HG03432 (cell line): ENCODE results near the gene CDH6.

ENCODE experiments used
- ATAC-seq: cut with Tn5 transposase; IDR thresholded peaks from one replicate; pipeline ENCODE4 v1.9.1; 2021; ENCODE audit warnings: mild to moderate bottlenecking, moderate library complexity; ENCODE audit not compliant: unreplicated experiment

The CDH6 gene

DNA sequence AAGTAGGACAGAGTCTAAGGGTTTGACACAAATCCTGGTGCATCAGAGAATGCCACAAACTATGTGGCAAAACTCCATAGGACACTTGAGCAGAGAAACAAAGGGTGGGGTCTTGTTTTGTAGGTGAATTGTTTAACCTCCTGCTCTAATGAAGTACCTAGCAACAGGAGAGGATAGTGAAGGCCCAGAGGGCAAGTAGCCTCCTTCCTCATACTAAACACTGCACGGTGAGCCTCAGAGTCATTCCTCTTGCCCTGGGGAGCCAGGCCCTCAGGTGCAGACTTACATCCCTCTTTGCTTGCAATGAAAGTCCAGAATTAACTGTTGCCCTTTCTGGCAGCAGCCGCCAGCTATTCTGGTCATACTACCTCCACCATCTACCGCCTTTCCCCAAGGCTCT, 172.3 kb downstream of the CDH6 start:
- no peak for ATAC-seq

DNA sequence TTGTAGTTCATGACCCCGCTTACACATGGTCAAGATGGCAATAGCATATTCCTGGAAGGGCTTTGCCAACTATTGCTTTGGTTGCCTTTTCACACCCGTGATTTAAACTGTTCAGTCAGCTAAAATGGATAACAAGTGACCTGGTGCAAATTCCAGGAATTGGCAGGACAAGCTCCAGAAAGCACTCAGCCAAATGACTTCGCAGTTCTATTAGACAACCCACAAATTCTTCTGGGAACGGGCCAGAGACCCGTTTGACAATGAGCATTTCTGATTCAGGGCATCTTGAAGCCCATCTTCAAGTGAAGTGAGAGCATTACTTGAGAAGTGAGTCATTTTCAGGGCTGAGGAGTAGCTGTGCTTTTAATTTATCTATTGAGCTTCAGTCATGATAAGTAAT, 173.5 kb downstream of the CDH6 start:
- ATAC-seq, result no peak

DNA sequence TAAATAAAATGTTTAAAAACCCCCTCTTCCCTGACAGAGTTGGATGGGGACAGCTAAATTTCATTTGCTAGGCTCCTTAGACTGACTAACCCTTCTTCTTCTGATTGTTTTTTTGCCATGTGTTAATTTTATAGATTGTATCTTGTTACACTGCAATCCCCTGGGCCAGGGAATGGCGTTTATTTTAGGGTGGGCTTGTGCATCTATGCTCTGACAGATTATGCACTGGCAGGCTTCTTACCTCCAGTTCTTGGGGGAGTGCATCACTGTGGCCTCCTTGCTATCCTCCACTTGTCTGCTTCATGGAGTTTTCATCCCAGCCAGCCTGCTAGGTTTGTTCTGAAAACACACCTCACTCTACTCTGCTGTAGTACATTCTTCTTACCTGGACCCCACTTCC, 178.6 kb downstream of the CDH6 start:
- no peak for ATAC-seq

DNA sequence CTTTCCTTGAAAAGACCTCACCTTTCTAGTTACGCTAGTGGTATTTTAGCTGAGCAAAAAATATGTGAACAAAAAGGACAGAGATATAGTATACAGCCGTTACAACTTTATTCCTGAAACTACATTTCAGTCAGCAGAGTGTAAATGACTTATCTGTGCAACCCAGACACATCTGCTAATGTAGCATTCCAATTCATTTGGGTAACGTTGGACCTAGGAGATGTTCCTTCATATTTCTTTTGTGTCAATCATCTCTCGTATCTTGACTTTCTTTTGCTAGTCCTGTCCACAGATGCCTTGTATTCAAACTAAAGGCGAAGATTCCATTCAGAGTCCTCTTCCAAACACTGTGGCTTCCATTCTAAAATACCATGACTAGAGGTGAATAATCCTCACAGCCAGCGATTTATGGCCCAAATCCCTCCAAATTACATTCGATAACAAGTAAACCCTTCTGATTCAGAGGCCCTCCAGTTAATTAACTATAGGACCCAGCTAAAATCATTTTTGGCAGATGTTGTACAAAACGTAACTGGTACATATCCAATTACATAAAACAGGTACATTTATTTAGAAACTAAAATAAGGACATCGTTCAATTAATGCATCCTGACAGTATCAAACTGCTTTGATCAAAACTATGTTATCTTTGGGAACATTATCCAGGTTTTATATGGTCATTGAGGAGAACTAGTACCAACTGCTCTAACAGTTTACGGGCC, 182.7 kb downstream of the CDH6 start:
- no peak for ATAC-seq

DNA sequence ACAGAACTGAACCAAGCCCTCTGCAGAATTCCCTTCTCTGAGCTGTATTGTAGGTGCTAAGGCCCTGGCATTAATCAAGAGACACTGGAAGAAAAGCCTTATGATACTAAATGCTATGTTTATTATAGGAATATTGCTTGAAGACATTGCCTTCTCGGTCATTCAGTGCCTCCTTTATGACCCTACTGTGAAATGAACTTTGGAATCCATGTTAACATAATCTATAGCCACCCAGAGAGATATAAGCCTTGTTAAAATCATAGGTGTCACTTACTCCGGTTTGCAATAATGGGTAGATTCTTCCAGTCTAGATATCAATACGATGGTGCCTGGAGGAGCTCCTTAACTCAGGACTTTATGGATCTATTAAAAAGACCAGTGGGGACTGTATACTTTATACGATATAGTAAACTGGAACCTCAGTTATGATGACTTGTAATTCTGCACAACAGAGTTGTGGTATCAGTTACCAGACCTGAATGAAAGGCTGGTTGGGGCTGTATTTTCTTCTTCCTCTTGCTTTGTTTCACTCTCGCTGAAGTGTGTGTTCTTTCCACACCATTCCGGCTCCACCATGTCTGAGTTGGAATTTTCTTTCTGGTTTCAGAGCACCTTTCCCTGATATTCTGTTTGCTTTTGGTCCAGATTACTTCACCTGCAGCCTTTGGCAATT, 183.9 kb downstream of the CDH6 start:
- ATAC-seq, result no peak

DNA sequence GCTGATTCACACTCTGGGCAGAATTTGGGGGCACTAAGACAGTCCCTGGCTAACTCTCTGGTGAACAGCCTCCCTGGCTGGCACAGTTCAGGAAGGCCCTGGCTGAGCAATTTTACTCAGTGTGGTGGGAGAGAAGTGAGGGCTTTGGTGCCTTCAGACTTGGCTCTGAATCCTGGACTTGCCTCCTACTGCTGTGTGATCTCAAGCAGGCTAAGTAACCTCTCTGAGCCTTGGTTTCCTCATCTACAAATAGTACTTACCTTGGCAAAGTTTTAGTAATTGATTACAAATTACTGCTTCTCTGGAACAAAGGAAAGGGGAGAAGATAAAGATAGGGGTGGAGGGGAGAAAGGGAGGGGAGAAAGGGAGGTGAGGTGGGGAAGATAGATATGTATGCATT, 184.7 kb downstream of the CDH6 start:
- ATAC-seq, result no peak
